K562 (cell line): ENCODE results near the gene SLC23A2. TPM values are rescaled to one million over a fixed set of nuclear protein-coding genes. Genes with fewer than 3 reads are reported as not detected.

ENCODE experiments used
- ATAC-seq: fragments of 200-7000 bp; cut with Tn5 transposase; 3 replicates; pipeline ENCODE4 v1.9.1; 2020; ENCODE audit warnings: moderate library complexity
- BruUV-seq: library from RNA; stranded (reverse); fragments of 400-500 nt; replicated peaks from 2 replicates; lab custom pipeline; 2021; lab: Mats Ljungman, UMichigan
- CTCF ChIA-PET: fragments of 300-600 bp; formaldehyde crosslinking; extraction: SDS; loops from one replicate; lab custom pipeline; 2021; ENCODE audit warnings: low intra/inter-chr PET ratio; lab: Yijun Ruan, JAX
- POLR2A ChIA-PET: fragments of 300-600, 350-650 bp; sonication (Branson Sonifier 250); formaldehyde crosslinking; extraction: SDS; loops from one replicate; lab custom pipeline; 2021; ENCODE audit warnings: antibody characterized with exemption, inconsistent platforms; lab: Yijun Ruan, JAX
- DNase-seq, 4 experiments: peaks; one replicate each; pipeline versions ENCODE4 v3.0.0 to v3.0.0-alpha.2; 2011 to 2018; ENCODE audit warnings: low spot score in 3 of 4, mixed read lengths in 3 of 4; ENCODE audit errors: extremely low read depth in 1 of 4
- FAIRE-seq: peaks from 2 replicates; lab custom pipeline; 2011; peaks lifted over from hg19 to GRCh38; lab: Jason Lieb, UNC
- H2AFZ ChIP-seq: 2 replicates; pipeline ENCODE4 v1.6.0; 2011; ENCODE audit warnings: low read depth, low read length, control low read depth, inconsistent platforms
- H3K27ac ChIP-seq: fragments of 200-600 bp; 3 replicates; pipeline ENCODE4 v1.8.0; 2011; ENCODE audit warnings: low read depth, mild to moderate bottlenecking, control low read depth, inconsistent platforms, low read length, moderate library complexity, mixed read lengths; ENCODE audit errors: extremely low read depth
- H3K27me3 ChIP-seq, 2 experiments: fragments of 300-600 bp in 1 of 2; 2 replicates in 1 of 2; 3 replicates in 1 of 2; pipeline versions ENCODE4 v1.6.0 to v1.8.0; 2011; ENCODE audit warnings: inconsistent platforms in 2 of 2, low read length in 2 of 2, mild to moderate bottlenecking in 1 of 2, mixed read lengths in 1 of 2, moderate library complexity in 1 of 2; ENCODE audit not compliant: control insufficient read depth in 2 of 2, insufficient read depth in 2 of 2
- H3K36me3 ChIP-seq: fragments of 300-600 bp; 3 replicates; pipeline ENCODE4 v1.8.0; 2011; ENCODE audit warnings: mild to moderate bottlenecking, low read length, inconsistent platforms; ENCODE audit not compliant: control insufficient read depth, insufficient read depth
- H3K4me1 ChIP-seq, 2 experiments: fragments of 200-600 bp in 1 of 2; replicated peaks in 1 of 2; 2 replicates in 1 of 2; 3 replicates in 1 of 2; pipeline versions ENCODE4 v1.5.1 to v1.8.0; 2011; ENCODE audit warnings: inconsistent platforms in 2 of 2, low read length in 2 of 2, mild to moderate bottlenecking in 1 of 2, mixed read lengths in 1 of 2, moderate library complexity in 1 of 2; ENCODE audit not compliant: control insufficient read depth in 2 of 2, insufficient read depth in 2 of 2
- H3K4me2 ChIP-seq: 2 replicates; pipeline ENCODE4 v1.6.1; 2011; ENCODE audit warnings: low read length, control low read depth, inconsistent platforms, mixed read lengths; ENCODE audit not compliant: insufficient read depth
- H3K4me3 ChIP-seq: fragments of 200-600 bp; sonication (generic), shearing (Covaris generic); 2 replicates; pipeline ENCODE4 v1.5.1; 2016; ENCODE audit warnings: control low read depth, inconsistent platforms
- H3K79me2 ChIP-seq: fragments of 200-600 bp; 3 replicates; pipeline ENCODE4 v1.8.0; 2011; ENCODE audit warnings: low read length, inconsistent platforms; ENCODE audit not compliant: control insufficient read depth, insufficient read depth
- H3K9ac ChIP-seq, 2 experiments: 2 replicates each; pipeline versions ENCODE4 v1.6.0 to v1.6.1; 2011; ENCODE audit warnings: low read depth in 2 of 2, low read length in 2 of 2, control low read depth in 1 of 2, inconsistent platforms in 1 of 2, mild to moderate bottlenecking in 1 of 2, mixed read lengths in 1 of 2; ENCODE audit not compliant: insufficient read depth in 1 of 2
- H3K9me1 ChIP-seq: one replicate; pipeline ENCODE4 v1.6.0; 2011; ENCODE audit warnings: inconsistent platforms, mild to moderate bottlenecking, low read length, moderate library complexity; ENCODE audit not compliant: control insufficient read depth, insufficient read depth
- H3K9me3 ChIP-seq: replicated peaks from 2 replicates; pipeline ENCODE4 v1.5.1; 2011; ENCODE audit warnings: low read depth, low read length, inconsistent platforms; ENCODE audit not compliant: control insufficient read depth, insufficient read depth
- H4K20me1 ChIP-seq: replicated peaks from 2 replicates; pipeline ENCODE4 v1.6.1; 2011; ENCODE audit warnings: low read length, inconsistent platforms, mixed read lengths; ENCODE audit not compliant: control insufficient read depth, insufficient read depth
- HMG20B ChIP-seq: fragments of 250-450 bp; sonication (Bioruptor Pico); IDR thresholded peaks from 2 replicates; pipeline ENCODE4 v1.5.0; 2021; ENCODE audit warnings: mild to moderate bottlenecking
- HOMEZ ChIP-seq: fragments of 250-450 bp; sonication (Bioruptor Pico); IDR thresholded peaks from 2 replicates; pipeline ENCODE4 v1.4.0; 2020; ENCODE audit warnings: mild to moderate bottlenecking, moderate library complexity
- RBFOX2 ChIP-seq: fragments of 200-400 bp; formaldehyde crosslinking; IDR thresholded peaks from 2 replicates; pipeline ENCODE4 v1.6.1; 2017; ENCODE audit warnings: low read depth, mild to moderate bottlenecking, low read length, moderate library complexity
- REST ChIP-seq, 2 experiments: fragments of 450-650 bp; formaldehyde crosslinking in 1 of 2; IDR thresholded peaks; 2 replicates each; pipeline versions ENCODE4 v1.4.0 to v1.6.1; 2014 to 2020; ENCODE audit warnings: mild to moderate bottlenecking in 2 of 2, borderline replicate concordance in 1 of 2, low read depth in 1 of 2
- SRSF3 ChIP-seq: fragments of 200-400 bp; formaldehyde crosslinking; IDR thresholded peaks from 2 replicates; pipeline ENCODE4 v1.6.1; 2016; ENCODE audit warnings: mild to moderate bottlenecking, low read length, moderate library complexity; ENCODE audit not compliant: insufficient read depth
- TRIM25 ChIP-seq: fragments of 450-650 bp; IDR thresholded peaks from 2 replicates; pipeline ENCODE4 v1.7.0; 2016; ENCODE audit warnings: borderline replicate concordance
- WGBS: fragments of 100-300 bp; shearing (Covaris generic); methylation state at CpG from one replicate; pipeline ENCODE4 v1.1.6; 2016; ENCODE audit warnings: low coverage, mixed read lengths; ENCODE audit not compliant: insufficient coverage; ENCODE audit errors: missing lambda C conversion rate; 5-methylcytosine and 5-hydroxymethylcytosine counted together
- in situ Hi-C: fragments of 300-500 bp; cut with MboI; formaldehyde crosslinking; loops from 4 replicates; pipeline ENCODE4 v1.15.0; 2018; ENCODE audit warnings: inconsistent platforms, mixed read lengths
- intact Hi-C: fragments of 100-400 bp; cut with micrococcal nuclease; formaldehyde crosslinking; loops from 2 replicates; pipeline ENCODE4 v1.14.2; 2022
- polyA plus RNA-seq, 8 experiments: library from polyadenylated mRNA; depleted of rRNA in 4 of 8; stranded (reverse) in 5 of 8; unstranded in 3 of 8; fragments of >200 nt; fragmentation: Nextera tagmentation in 2 of 8; fragmentation: Illumina TruSeq in 1 of 8; extraction: Ambion mirVana in 2 of 8; extraction: Trizol in 1 of 8; gene quantifications; 2 replicates each; pipeline versions ENCODE4 v1.2.1 to v1.2.3, GENCODE V29; 2011 to 2014; ENCODE audit warnings: inconsistent platforms in 1 of 8, missing spikeins in 1 of 8
- total RNA-seq, 7 experiments: library from RNA; depleted of rRNA in 6 of 7; stranded (reverse); fragments of >200 nt in 6 of 7; fragmentation: Illumina TruSeq in 2 of 7; extraction: Trizol in 2 of 7; gene quantifications; 2 replicates each; pipeline versions ENCODE4 v1.2.1 to v1.2.3, GENCODE V29; 2011 to 2021; ENCODE audit warnings: low replicate concordance in 1 of 7

The SLC23A2 gene
- total and polyA plus RNA-seq, 9 of the 15 experiments (the other 6 are each of a cell fraction or from before 2014, with no cell fraction given), result 0.39 to 6.7 (median 3.2) TPM

GRCh38 chr20:4926531-4927156 is 74.7 kb downstream of the SLC23A2 start (continued):
- TF ChIP-seq TRIM25, result no peak
- no peak for TF ChIP-seq HMG20B (CRISPR knock-in tag)

- CTCF ChIA-PET, result no interaction called here
- 0 out of 2 replicates have a peak, but pooled peaks cover 3% of the 10 kb centered on the region for H4K20me1 ChIP-seq
- no peak overlapping the region for H3K4me3 ChIP-seq
- no peak overlapping the region for H3K27ac ChIP-seq
- no peak overlapping the region for H2AFZ ChIP-seq
- no peak overlapping the region for H3K4me2 ChIP-seq
- no peaks in the 10 kb centered on the region for H3K9me3 ChIP-seq
- no peaks in the 10 kb centered on the region for H3K4me1 ChIP-seq
- no peak for ATAC-seq
- BruUV-seq, result no TSS peak
- H3K36me3 ChIP-seq, result no peaks in the 10 kb centered on the region
- H3K9me1 ChIP-seq, result no peaks in the 10 kb centered on the region
- H3K27me3 ChIP-seq, result no peaks in the 10 kb centered on the region
- H3K9ac ChIP-seq, result no peak overlapping the region
- 47% methylated on average over 15 of the region's 15 CpGs for WGBS
- in situ Hi-C loops (no loop called here), intact Hi-C loops (no loop called here)
- no peak for DNase-seq
- FAIRE-seq, result no peak
- POLR2A ChIA-PET, result no interaction called here
- H3K79me2 ChIP-seq, result no peaks in the 10 kb centered on the region
- no peak for TF ChIP-seq SRSF3
- TF ChIP-seq RBFOX2, result no peak
- TF ChIP-seq REST (IDR thresholded peaks at IDR 0.05; ENCODE audit: borderline replicate concordance), result no peak
- TF ChIP-seq REST (CRISPR knock-in tag; IDR thresholded peaks at IDR 0.05; ENCODE audit: low read depth), result no peak
- TF ChIP-seq HOMEZ (CRISPR knock-in tag), result no peak
Observed at GRCh38 chr20:4925842-4926530, 75.3 kb downstream of the SLC23A2 start.
